ENCODE results near the gene CCDC30. TPM values are rescaled to one million over a fixed set of nuclear protein-coding genes. Genes with fewer than 3 reads are reported as not detected.

CCDC30 gene
- total RNA-seq, 1 donor from 2014 or later = 0.79 TPM

- no peak for FAIRE-seq
These were observed 122.9 kb downstream of the CCDC30 start for GRCh38 chr1:42586016-42586415.

GRCh38 chr1:42587753-42588152 is 124.7 kb downstream of the CCDC30 start:
- TF ChIP-seq CTCF (IDR thresholded peaks at IDR 0.05; ENCODE audit: insufficient read depth, low read length, severe bottlenecking) = no peak
- H3K27me3 ChIP-seq (ENCODE audit: control insufficient read depth, insufficient read depth, low read length) = no peaks in the 10 kb centered on the region
- DNase-seq (ENCODE audit: low read depth) = no peak
- H3K36me3 ChIP-seq (ENCODE audit: control insufficient read depth, insufficient read depth, low read length) = no peaks in the 10 kb centered on the region
- H3K4me3 ChIP-seq (ENCODE audit: low read depth, low read length) = no peak overlapping the region
- no peak for FAIRE-seq

More at GRCh38 chr1:42586016-42586415, 122.9 kb downstream of the CCDC30 start:
- no peaks in the 10 kb centered on the region for H3K36me3 ChIP-seq (ENCODE audit: control insufficient read depth, insufficient read depth, low read length)
- no peak for TF ChIP-seq CTCF (IDR thresholded peaks at IDR 0.05; ENCODE audit: insufficient read depth, low read length, severe bottlenecking)
- DNase-seq (ENCODE audit: low read depth) = no peak
- H3K27me3 ChIP-seq (ENCODE audit: control insufficient read depth, insufficient read depth, low read length) = no peaks in the 10 kb centered on the region
- H3K4me3 ChIP-seq (ENCODE audit: low read depth, low read length) = no peak overlapping the region

GRCh38 chr1:42592811-42593210 is 129.7 kb downstream of the CCDC30 start:
- DNase-seq (ENCODE audit: low read depth) (no peak), FAIRE-seq (no peak)
- Histone ChIP-seq H3K27me3 (ENCODE audit: control insufficient read depth, insufficient read depth, low read length) (no peaks in the 10 kb centered on the region), H3K4me3 (ENCODE audit: low read depth, low read length) (no peak overlapping the region), H3K36me3 (ENCODE audit: control insufficient read depth, insufficient read depth, low read length) (no peaks in the 10 kb centered on the region)
- no peak for TF ChIP-seq CTCF (IDR thresholded peaks at IDR 0.05; ENCODE audit: insufficient read depth, low read length, severe bottlenecking)

GRCh38 chr1:42593486-42594100 is 130.5 kb downstream of the CCDC30 start:
- FAIRE-seq (no peak), DNase-seq (ENCODE audit: low read depth) (no peak)
- no peak for TF ChIP-seq CTCF (IDR thresholded peaks at IDR 0.05; ENCODE audit: insufficient read depth, low read length, severe bottlenecking)
- no peaks in the 10 kb centered on the region for H3K36me3 ChIP-seq (ENCODE audit: control insufficient read depth, insufficient read depth, low read length)
- no peaks in the 10 kb centered on the region for H3K27me3 ChIP-seq (ENCODE audit: control insufficient read depth, insufficient read depth, low read length)
- H3K4me3 ChIP-seq (ENCODE audit: low read depth, low read length) = no peak overlapping the region

- no peak for FAIRE-seq
- Histone ChIP-seq H3K27me3 (ENCODE audit: control insufficient read depth, insufficient read depth, low read length) (no peaks in the 10 kb centered on the region), H3K4me3 (ENCODE audit: low read depth, low read length) (no peak overlapping the region), H3K36me3 (ENCODE audit: control insufficient read depth, insufficient read depth, low read length) (no peaks in the 10 kb centered on the region)
- TF ChIP-seq CTCF (IDR thresholded peaks at IDR 0.05; ENCODE audit: insufficient read depth, low read length, severe bottlenecking) = no peak
- DNase-seq (ENCODE audit: low read depth) = no peak
These were observed 138.4 kb downstream of the CCDC30 start for GRCh38 chr1:42601472-42601871.

- Histone ChIP-seq H3K4me3 (ENCODE audit: low read depth, low read length) (no peak overlapping the region), H3K27me3 (ENCODE audit: control insufficient read depth, insufficient read depth, low read length) (no peaks in the 10 kb centered on the region), H3K36me3 (ENCODE audit: control insufficient read depth, insufficient read depth, low read length) (no peaks in the 10 kb centered on the region)
- FAIRE-seq (no peak), DNase-seq (ENCODE audit: low read depth) (no peak)
- no peak for TF ChIP-seq CTCF (IDR thresholded peaks at IDR 0.05; ENCODE audit: insufficient read depth, low read length, severe bottlenecking)
These were observed 150.7 kb downstream of the CCDC30 start for GRCh38 chr1:42613803-42614131.
